ENCODE results near the gene ARRDC2. TPM values are rescaled to one million over a fixed set of nuclear protein-coding genes. Genes with fewer than 3 reads are reported as not detected.
A peak's percentile ranks its signal among the peaks of the same experiment; 100 is the strongest.

ARRDC2 gene
- total and polyA plus RNA-seq, 4 donors: 2.7 to 32.3 (median 6.5) TPM

- peak; percentile 92 for DNase-seq (ENCODE audit: low spot score)
- H3K27me3 ChIP-seq (ENCODE audit: control insufficient read depth in 4 of 4, insufficient read depth in 4 of 4, low read length in 3 of 4): no peaks in the 10 kb centered on the region
- H3K36me3 ChIP-seq (ENCODE audit: control insufficient read depth in 4 of 4, insufficient read depth in 3 of 4, low read depth in 1 of 4, low read length in 3 of 4): peaks cover 2 to 10% (median 3%) of the 10 kb centered on the region in 4 donors
- peak overlapping the region; percentile 59 to 97 for H3K9ac ChIP-seq (ENCODE audit: low read depth in 1 of 2, low read length in 2 of 2)
- peak; percentile 24 for TF ChIP-seq NR2F2 (IDR thresholded peaks at IDR 0.05)
- TF ChIP-seq FOXA2 (IDR thresholded peaks at IDR 0.05): peak; percentile 23
- TF ChIP-seq FOXA1 (IDR thresholded peaks at IDR 0.05): no peak
- TF ChIP-seq RAD21 (IDR thresholded peaks at IDR 0.05): peak; percentile 100
- no peak for TF ChIP-seq ZBTB33 (IDR thresholded peaks at IDR 0.05)
- peak; percentile 97 for TF ChIP-seq CTCF (IDR thresholded peaks at IDR 0.05; ENCODE audit: low read depth, low read length, missing input control)
- TF ChIP-seq EGR1 (IDR thresholded peaks at IDR 0.05; ENCODE audit: low read depth in 2 of 2): peak in 1 of 2 donors; percentile 60
- TF ChIP-seq YY1 (IDR thresholded peaks at IDR 0.05): peak; percentile 4
- TF ChIP-seq RXRA (IDR thresholded peaks at IDR 0.05): peak; percentile 33 to 39
- peak; percentile 59 for TF ChIP-seq MAX (IDR thresholded peaks at IDR 0.05)
- H3K4me3 ChIP-seq (ENCODE audit: low read depth in 1 of 3, low read length in 3 of 3): peak overlapping the region; percentile 38 to 58 (median 47)
- WGBS: 2% methylated on average over 46 of the region's 46 CpGs
- no peaks in the 10 kb centered on the region for H3K9me3 ChIP-seq (ENCODE audit: control insufficient read depth in 4 of 4, low read length in 3 of 4)
- H3K4me1 ChIP-seq (ENCODE audit: control insufficient read depth in 4 of 4, insufficient read depth in 4 of 4, low read length in 3 of 4): peaks cover 4 to 27% (median 18%) of the 10 kb centered on the region in 4 donors
- H3K27ac ChIP-seq (ENCODE audit: low read depth in 1 of 2, low read length in 2 of 2): peak overlapping the region; percentile 94 to 95
Measured at GRCh38 chr19:18007044-18007916, 690 bp upstream of the ARRDC2 start.

- H3K9ac ChIP-seq (ENCODE audit: low read depth in 1 of 2, low read length in 2 of 2): peak overlapping the region; percentile 44 to 89
- peaks cover 2 to 12% (median 3%) of the 10 kb centered on the region in 4 donors for H3K36me3 ChIP-seq (ENCODE audit: control insufficient read depth in 4 of 4, insufficient read depth in 3 of 4, low read depth in 1 of 4, low read length in 3 of 4)
- H3K9me3 ChIP-seq (ENCODE audit: control insufficient read depth in 4 of 4, low read length in 3 of 4): no peaks in the 10 kb centered on the region
- peak overlapping the region; percentile 79 to 95 for H3K27ac ChIP-seq (ENCODE audit: low read depth in 1 of 2, low read length in 2 of 2)
- peaks cover 4 to 41% (median 25%) of the 10 kb centered on the region in 4 donors for H3K4me1 ChIP-seq (ENCODE audit: control insufficient read depth in 4 of 4, insufficient read depth in 4 of 4, low read length in 3 of 4)
- WGBS: 95% methylated on average over 11 of the region's 11 CpGs
- peak overlapping the region; percentile 12 to 70 (median 62) for H3K4me3 ChIP-seq (ENCODE audit: low read depth in 1 of 3, low read length in 3 of 3)
- H3K27me3 ChIP-seq (ENCODE audit: control insufficient read depth in 4 of 4, insufficient read depth in 4 of 4, low read length in 3 of 4): no peaks in the 10 kb centered on the region
- DNase-seq (ENCODE audit: low spot score): no peak
- TF ChIP-seq HNF4A (conservative IDR thresholded peaks at IDR 0.05) (no peak), NR2F2 (IDR thresholded peaks at IDR 0.05) (no peak), CTCF (IDR thresholded peaks at IDR 0.05; ENCODE audit: low read depth, low read length, missing input control) (no peak), YY1 (IDR thresholded peaks at IDR 0.05) (no peak), ZBTB33 (IDR thresholded peaks at IDR 0.05) (no peak), RXRA (IDR thresholded peaks at IDR 0.05) (no peak), REST (IDR thresholded peaks at IDR 0.05) (no peak), EGR1 (IDR thresholded peaks at IDR 0.05; ENCODE audit: low read depth in 2 of 2) (no peak), FOXA1 (IDR thresholded peaks at IDR 0.05) (no peak), HNF4G (IDR thresholded peaks at IDR 0.05) (no peak), FOXA2 (IDR thresholded peaks at IDR 0.05) (no peak), MAX (IDR thresholded peaks at IDR 0.05) (no peak), TAF1 (conservative IDR thresholded peaks at IDR 0.05) (no peak), GABPA (IDR thresholded peaks at IDR 0.05 in 1 of 2, conservative IDR thresholded peaks at IDR 0.05 in 1 of 2) (no peak), JUND (IDR thresholded peaks at IDR 0.05) (no peak)
Measured at GRCh38 chr19:18008814-18009213, 844 bp downstream of the ARRDC2 start.
